ENCODE measurements around the gene AMACR.

Gene AMACR

DNA sequence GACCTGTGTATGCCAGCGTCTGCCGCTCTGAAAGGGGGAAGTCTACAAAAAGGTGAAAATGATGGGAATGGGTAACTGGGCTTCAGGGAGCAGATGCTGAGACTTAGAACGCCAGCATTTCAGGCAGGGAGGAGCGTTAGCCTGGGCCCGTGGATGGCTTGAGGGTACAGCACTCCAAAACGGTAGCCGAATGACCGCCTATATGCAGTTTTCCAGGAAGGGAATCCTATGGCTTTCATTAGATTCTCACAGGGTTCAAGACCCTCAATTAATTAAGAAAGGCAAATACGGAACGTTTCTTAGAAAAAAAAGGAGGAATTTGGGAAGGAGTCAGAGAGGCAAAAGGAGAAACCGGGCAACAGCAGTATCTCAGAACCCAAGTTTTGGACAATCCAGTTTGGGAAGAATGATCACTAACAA, 639 bp downstream of the AMACR start:
- H3K36me3 ChIP-seq (ENCODE audit: insufficient read depth, low read length): peaks cover 10% of the 10 kb centered on the region
- peak overlapping the region; percentile 64 for H3K9ac ChIP-seq (ENCODE audit: low read depth, low read length)
- H3K4me1 ChIP-seq (ENCODE audit: insufficient read depth, low read length): peaks cover 4% of the 10 kb centered on the region; the same call in 1 of the 2 replicates
- no peaks in the 10 kb centered on the region for H3K9me3 ChIP-seq (ENCODE audit: control insufficient read depth, insufficient read depth, low read length)

- no peaks in the 10 kb centered on the region for H3K9me3 ChIP-seq (ENCODE audit: control insufficient read depth, insufficient read depth, low read length)
- peaks cover 10% of the 10 kb centered on the region for H3K36me3 ChIP-seq (ENCODE audit: insufficient read depth, low read length)
- peaks cover 4% of the 10 kb centered on the region; the same call in 1 of the 2 replicates for H3K4me1 ChIP-seq (ENCODE audit: insufficient read depth, low read length)
- no peak overlapping the region for H3K9ac ChIP-seq (ENCODE audit: low read depth, low read length)
Measured at GRCh38 chr5:34005681-34006080, 2.2 kb downstream of the AMACR start.

DNA sequence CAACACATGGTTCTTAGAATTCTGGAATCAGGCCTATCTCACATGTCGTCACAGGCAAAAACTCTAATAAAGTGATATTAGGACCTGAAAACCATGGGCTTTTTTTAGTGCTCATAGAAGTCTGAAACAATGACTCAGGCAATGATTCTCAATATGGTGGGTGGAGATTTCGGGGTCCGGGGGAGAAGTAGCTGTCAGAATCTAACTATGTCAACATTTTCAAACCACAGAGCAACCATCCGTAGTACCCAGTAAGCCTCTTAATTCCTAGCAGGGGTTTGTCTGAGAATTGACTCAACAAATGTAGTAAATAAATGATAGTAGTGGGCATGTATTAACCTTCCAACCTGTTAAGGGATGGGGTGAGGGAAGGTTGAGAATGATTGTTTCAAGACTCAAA, 2.6 kb downstream of the AMACR start:
- peaks cover 10% of the 10 kb centered on the region for H3K36me3 ChIP-seq (ENCODE audit: insufficient read depth, low read length)
- no peak overlapping the region for H3K9ac ChIP-seq (ENCODE audit: low read depth, low read length)
- H3K9me3 ChIP-seq (ENCODE audit: control insufficient read depth, insufficient read depth, low read length): no peaks in the 10 kb centered on the region
- peaks cover 4% of the 10 kb centered on the region; the same call in 1 of the 2 replicates for H3K4me1 ChIP-seq (ENCODE audit: insufficient read depth, low read length)

GRCh38 chr5:34003941-34004340, 3.9 kb downstream of the AMACR start:
- peaks cover 2% of the 10 kb centered on the region; the same call in 1 of the 2 replicates for H3K4me1 ChIP-seq (ENCODE audit: insufficient read depth, low read length)
- peaks cover 10% of the 10 kb centered on the region for H3K36me3 ChIP-seq (ENCODE audit: insufficient read depth, low read length)
- H3K9ac ChIP-seq (ENCODE audit: low read depth, low read length): no peak overlapping the region
- H3K9me3 ChIP-seq (ENCODE audit: control insufficient read depth, insufficient read depth, low read length): no peaks in the 10 kb centered on the region

GRCh38 chr5:34002629-34003328, 5.1 kb downstream of the AMACR start:
- H3K9me3 ChIP-seq (ENCODE audit: control insufficient read depth, insufficient read depth, low read length): no peaks in the 10 kb centered on the region
- H3K36me3 ChIP-seq (ENCODE audit: insufficient read depth, low read length): peaks cover 10% of the 10 kb centered on the region
- no peaks in the 10 kb centered on the region for H3K4me1 ChIP-seq (ENCODE audit: insufficient read depth, low read length)
- H3K9ac ChIP-seq (ENCODE audit: low read depth, low read length): no peak overlapping the region

DNA sequence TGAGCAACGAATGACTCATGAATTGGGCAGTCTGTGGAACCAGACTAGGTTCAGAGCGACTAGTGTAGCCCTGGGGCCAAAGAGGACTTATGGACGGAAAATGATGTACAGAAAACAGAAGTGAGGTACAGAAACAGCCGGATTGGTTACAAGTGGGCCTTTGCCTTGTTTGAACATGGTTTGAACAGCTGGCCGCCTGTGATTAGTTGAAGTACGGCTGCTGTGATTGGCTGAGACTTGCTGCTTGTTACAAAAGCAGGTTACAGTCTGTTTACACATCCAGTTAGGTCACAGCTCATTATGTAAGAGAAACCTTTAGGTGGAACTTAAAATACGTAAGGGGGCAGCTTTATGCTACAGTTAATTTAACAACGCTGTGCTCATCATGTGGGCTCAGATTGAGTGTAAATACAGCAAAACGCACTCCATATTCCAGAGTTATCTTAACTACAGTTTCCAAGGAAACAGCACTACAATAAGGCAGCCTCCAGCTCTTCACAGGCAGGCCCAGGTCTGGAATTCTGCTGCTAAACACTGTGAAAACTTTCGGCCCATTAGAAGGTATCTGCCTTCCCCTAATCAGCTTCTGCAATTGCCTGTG, 6.5 kb downstream of the AMACR start:
- H3K9me3 ChIP-seq (ENCODE audit: control insufficient read depth, insufficient read depth, low read length): no peaks in the 10 kb centered on the region
- H3K9ac ChIP-seq (ENCODE audit: low read depth, low read length): no peak overlapping the region
- H3K4me1 ChIP-seq (ENCODE audit: insufficient read depth, low read length): no peaks in the 10 kb centered on the region
- peaks cover 10% of the 10 kb centered on the region for H3K36me3 ChIP-seq (ENCODE audit: insufficient read depth, low read length)

DNA sequence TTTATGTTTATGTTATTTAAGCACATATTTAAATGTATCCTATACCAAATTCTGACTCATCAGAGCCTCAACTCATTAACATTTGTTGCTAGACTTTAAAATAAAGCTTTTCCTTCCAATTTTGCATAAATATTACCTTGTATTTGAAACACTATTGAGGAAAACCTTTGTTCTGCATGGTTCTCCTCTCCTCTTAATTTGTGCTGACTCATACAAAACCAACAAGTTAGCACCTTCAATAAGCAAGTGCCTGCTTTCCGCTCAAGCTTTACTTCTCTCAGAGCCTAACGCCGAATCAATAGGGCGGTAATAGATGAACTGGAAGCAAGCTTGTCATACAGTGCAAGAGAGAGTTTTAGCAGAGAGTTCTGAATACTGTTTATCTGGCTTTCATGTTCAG, 7.9 kb downstream of the AMACR start:
- no peaks in the 10 kb centered on the region for H3K4me1 ChIP-seq (ENCODE audit: insufficient read depth, low read length)
- no peaks in the 10 kb centered on the region for H3K9me3 ChIP-seq (ENCODE audit: control insufficient read depth, insufficient read depth, low read length)
- H3K36me3 ChIP-seq (ENCODE audit: insufficient read depth, low read length): peaks cover 8% of the 10 kb centered on the region; the same call in 1 of the 2 replicates
- H3K9ac ChIP-seq (ENCODE audit: low read depth, low read length): no peak overlapping the region

DNA sequence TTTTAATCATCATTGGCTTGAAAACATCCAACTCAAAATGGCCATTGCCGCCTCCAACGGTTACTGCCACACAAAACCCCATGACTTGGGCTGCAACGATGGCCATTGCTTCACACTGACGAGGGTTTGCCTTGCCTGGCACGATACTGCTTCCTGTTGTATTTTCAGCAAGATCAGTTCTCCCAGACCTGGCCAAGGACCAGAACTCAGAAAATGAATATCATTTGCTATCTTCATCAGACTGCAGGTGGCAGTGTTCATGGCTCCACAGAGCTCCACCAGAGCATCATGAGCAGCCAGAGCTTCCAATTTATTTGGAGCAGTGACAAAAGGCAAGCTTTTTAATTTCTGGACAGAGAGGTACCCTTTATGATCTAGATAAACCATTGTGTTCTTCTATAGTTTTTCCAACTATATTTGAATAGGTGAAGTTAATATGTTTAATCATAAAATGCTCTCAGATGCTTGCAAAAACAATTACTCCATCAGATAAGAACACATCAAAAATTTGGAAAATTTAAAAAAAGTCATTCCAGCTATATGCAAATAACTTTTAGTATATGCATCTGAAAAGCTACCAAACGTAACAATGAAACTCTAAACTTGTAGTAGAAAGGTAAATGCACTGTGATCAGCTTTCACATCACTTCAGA, 10.4 kb downstream of the AMACR start:
- H3K4me1 ChIP-seq (ENCODE audit: insufficient read depth, low read length): no peaks in the 10 kb centered on the region
- no peaks in the 10 kb centered on the region for H3K36me3 ChIP-seq (ENCODE audit: insufficient read depth, low read length)
- H3K9me3 ChIP-seq (ENCODE audit: control insufficient read depth, insufficient read depth, low read length): no peaks in the 10 kb centered on the region
- no peak overlapping the region for H3K9ac ChIP-seq (ENCODE audit: low read depth, low read length)

- no peaks in the 10 kb centered on the region for H3K4me1 ChIP-seq (ENCODE audit: insufficient read depth, low read length)
- no peak overlapping the region for H3K9ac ChIP-seq (ENCODE audit: low read depth, low read length)
Measured at GRCh38 chr5:33995865-33996264, 12.0 kb downstream of the AMACR start.

DNA sequence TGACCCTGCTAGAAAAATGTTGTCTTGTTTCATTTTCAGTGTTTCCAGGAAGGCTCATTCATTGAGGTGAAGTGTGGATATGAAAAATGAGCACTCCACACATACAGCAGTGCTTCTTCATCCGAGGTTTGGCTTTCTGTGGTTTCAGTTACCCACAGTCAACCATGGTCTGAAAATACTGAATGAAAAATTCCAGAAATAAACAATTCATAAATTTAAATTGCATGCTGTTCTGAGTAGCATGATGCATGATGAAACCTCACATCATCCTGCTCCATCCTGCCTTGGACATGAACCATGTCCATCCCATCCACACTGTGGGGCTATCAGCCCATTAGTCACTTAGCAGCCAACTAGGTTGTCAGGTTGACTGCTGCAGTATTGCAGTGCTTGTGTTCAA, 13.0 kb downstream of the AMACR start:
- Histone ChIP-seq H3K4me1 (ENCODE audit: insufficient read depth, low read length) (no peaks in the 10 kb centered on the region), H3K9me3 (ENCODE audit: control insufficient read depth, insufficient read depth, low read length) (no peaks in the 10 kb centered on the region), H3K36me3 (ENCODE audit: insufficient read depth, low read length) (no peaks in the 10 kb centered on the region), H3K9ac (ENCODE audit: low read depth, low read length) (no peak overlapping the region)

More at GRCh38 chr5:33995865-33996264, 12.0 kb downstream of the AMACR start:
- H3K36me3 ChIP-seq (ENCODE audit: insufficient read depth, low read length): no peaks in the 10 kb centered on the region
- no peaks in the 10 kb centered on the region for H3K9me3 ChIP-seq (ENCODE audit: control insufficient read depth, insufficient read depth, low read length)

GRCh38 chr5:33992864-33993263, 15.0 kb downstream of the AMACR start:
- Histone ChIP-seq H3K9ac (ENCODE audit: low read depth, low read length) (no peak overlapping the region), H3K9me3 (ENCODE audit: control insufficient read depth, insufficient read depth, low read length) (no peaks in the 10 kb centered on the region), H3K4me1 (ENCODE audit: insufficient read depth, low read length) (no peaks in the 10 kb centered on the region), H3K36me3 (ENCODE audit: insufficient read depth, low read length) (peaks cover 3% of the 10 kb centered on the region)

DNA sequence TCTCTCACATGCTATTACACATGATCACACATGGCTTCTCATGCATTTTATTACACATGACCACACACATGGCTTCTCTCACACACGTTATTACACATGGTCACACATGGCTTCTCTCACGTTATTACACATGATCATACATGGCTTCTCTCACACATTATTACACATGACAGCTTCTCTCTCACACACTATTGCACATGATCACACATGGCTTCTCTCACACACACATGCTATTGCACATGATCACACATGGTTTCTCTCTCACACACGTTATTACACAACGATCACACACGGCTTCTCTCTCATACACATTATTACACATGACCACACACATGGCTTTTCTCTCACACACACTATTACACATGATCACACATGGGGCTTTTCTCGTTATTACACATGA, 22.4 kb downstream of the AMACR start:
- H3K36me3 ChIP-seq (ENCODE audit: insufficient read depth, low read length): peaks cover 3% of the 10 kb centered on the region
- H3K4me1 ChIP-seq (ENCODE audit: insufficient read depth, low read length): no peaks in the 10 kb centered on the region; the same call in none of the 2 replicates
- no peak overlapping the region for H3K9ac ChIP-seq (ENCODE audit: low read depth, low read length)
- H3K9me3 ChIP-seq (ENCODE audit: control insufficient read depth, insufficient read depth, low read length): no peaks in the 10 kb centered on the region

DNA sequence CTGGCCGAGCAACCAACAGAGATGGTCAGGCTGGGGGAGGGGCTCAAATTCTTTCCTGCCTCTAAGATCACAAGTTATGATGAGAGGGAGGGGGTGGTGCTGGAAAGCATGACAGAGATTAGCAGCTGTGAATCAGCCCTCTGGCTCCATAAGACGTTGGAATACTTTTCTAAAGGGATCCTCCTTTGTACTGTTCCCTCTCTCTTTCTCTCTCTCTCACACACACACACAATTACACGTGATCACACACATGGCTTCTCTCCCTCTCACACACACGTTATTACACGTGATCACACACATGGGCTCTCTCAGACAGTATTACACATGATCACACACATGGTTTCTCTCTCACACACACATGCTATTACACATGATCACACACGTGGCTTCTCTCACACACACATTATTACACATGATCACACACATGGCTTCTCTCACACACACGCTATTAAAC, 23.2 kb downstream of the AMACR start, which contains the start of gene SLC45A2:
TSS of gene SLC45A2 (minus strand) at position 23 of the 454 bp plus-strand sequence. CDS start 110 bp downstream, outside the sequence.
- Histone ChIP-seq H3K9me3 (ENCODE audit: control insufficient read depth, insufficient read depth, low read length) (no peaks in the 10 kb centered on the region), H3K9ac (ENCODE audit: low read depth, low read length) (no peak within 1 kb of the TSS), H3K4me1 (ENCODE audit: insufficient read depth, low read length) (no peaks in the 10 kb centered on the region; the same call in none of the 2 replicates), H3K36me3 (ENCODE audit: insufficient read depth, low read length) (peaks cover 3% of the 10 kb centered on the region)

DNA sequence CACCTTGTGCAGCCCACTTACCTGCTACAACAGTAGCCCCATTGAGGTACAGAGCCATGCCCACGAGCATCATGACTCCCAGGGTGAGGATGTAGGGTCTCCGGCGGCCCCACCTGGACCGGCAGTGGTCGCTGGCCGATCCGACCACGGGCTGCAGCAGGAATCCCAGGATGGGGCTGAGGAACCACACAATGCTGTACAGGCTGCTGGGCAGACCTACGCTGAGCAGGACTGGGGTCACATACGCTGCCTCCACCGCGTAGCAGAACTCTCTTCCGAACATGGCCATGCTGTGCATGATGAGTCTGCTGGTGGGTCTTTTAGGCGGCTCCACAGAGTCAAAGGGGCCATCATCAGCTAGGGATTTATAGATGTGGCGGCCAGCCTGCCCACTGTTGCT, 23.7 kb downstream of the AMACR start:
- H3K4me1 ChIP-seq (ENCODE audit: insufficient read depth, low read length): no peaks in the 10 kb centered on the region; the same call in none of the 2 replicates
- peaks cover 3% of the 10 kb centered on the region for H3K36me3 ChIP-seq (ENCODE audit: insufficient read depth, low read length)
- no peak overlapping the region for H3K9ac ChIP-seq (ENCODE audit: low read depth, low read length)
- no peaks in the 10 kb centered on the region for H3K9me3 ChIP-seq (ENCODE audit: control insufficient read depth, insufficient read depth, low read length)
